ENCODE measurements around the gene CDK5RAP2. TPM values are rescaled to one million over a fixed set of nuclear protein-coding genes. Genes with fewer than 3 reads are reported as not detected.
A peak's percentile ranks its signal among the peaks of the same experiment; 100 is the strongest.

The CDK5RAP2 gene
- total and polyA plus RNA-seq, 2 donors (not counting 1 experiment from before 2014, with no cell fraction given), result 17.7 to 48.6 TPM

GRCh38 chr9:120353506-120353905, 226.5 kb downstream of the CDK5RAP2 start:
- H3K9ac ChIP-seq (ENCODE audit: insufficient read depth, low read length), result no peak overlapping the region
- no peaks in the 10 kb centered on the region for H3K4me1 ChIP-seq (ENCODE audit: control insufficient read depth, extremely low read depth, insufficient read depth, low read length)
- H4K20me1 ChIP-seq (ENCODE audit: control insufficient read depth, extremely low read depth, insufficient read depth, low read length), result no peaks in the 10 kb centered on the region
- TF ChIP-seq EZH2 (IDR thresholded peaks at IDR 0.05; ENCODE audit: low read length, missing control alignments) (no peak), CTCF (conservative IDR thresholded peaks at IDR 0.05 in 1 of 2, IDR thresholded peaks at IDR 0.05 in 1 of 2; ENCODE audit: low read depth in 1 of 2, low read length in 2 of 2) (no peak)
- H3K27me3 ChIP-seq (ENCODE audit: control insufficient read depth, insufficient read depth, low read length), result no peaks in the 10 kb centered on the region
- DNase-seq (ENCODE audit: low read depth in 2 of 2), result peak; percentile 60 to 66
- H3K4me2 ChIP-seq (ENCODE audit: extremely low read depth, insufficient read depth, low read length), result no peak overlapping the region
- H3K79me2 ChIP-seq (ENCODE audit: control insufficient read depth, insufficient read depth, low read length), result no peaks in the 10 kb centered on the region
- no peak overlapping the region for H3K27ac ChIP-seq (ENCODE audit: insufficient read depth, low read length)
- no peaks in the 10 kb centered on the region for H3K9me3 ChIP-seq (ENCODE audit: control insufficient read depth, insufficient read depth, low read depth, low read length)
- no peak overlapping the region for H3K4me3 ChIP-seq (replicated peaks in 1 of 4; ENCODE audit: control extremely low read depth in 1 of 4, insufficient read depth in 1 of 4, low read depth in 3 of 4, low read length in 4 of 4)
- H3K36me3 ChIP-seq (ENCODE audit: control insufficient read depth, insufficient read depth, low read length), result no peaks in the 10 kb centered on the region
- H2AFZ ChIP-seq (ENCODE audit: low read length), result no peak overlapping the region

- Histone ChIP-seq H2AFZ (ENCODE audit: low read length) (no peak overlapping the region), H3K4me1 (ENCODE audit: control insufficient read depth, extremely low read depth, insufficient read depth, low read length) (no peaks in the 10 kb centered on the region), H3K27me3 (ENCODE audit: control insufficient read depth, insufficient read depth, low read length) (no peaks in the 10 kb centered on the region), H4K20me1 (ENCODE audit: control insufficient read depth, extremely low read depth, insufficient read depth, low read length) (no peaks in the 10 kb centered on the region), H3K27ac (ENCODE audit: insufficient read depth, low read length) (no peak overlapping the region), H3K9me3 (ENCODE audit: control insufficient read depth, insufficient read depth, low read depth, low read length) (no peaks in the 10 kb centered on the region), H3K36me3 (ENCODE audit: control insufficient read depth, insufficient read depth, low read length) (no peaks in the 10 kb centered on the region), H3K9ac (ENCODE audit: insufficient read depth, low read length) (no peak overlapping the region), H3K4me3 (replicated peaks in 1 of 4; ENCODE audit: control extremely low read depth in 1 of 4, insufficient read depth in 1 of 4, low read depth in 3 of 4, low read length in 4 of 4) (no peak overlapping the region), H3K79me2 (ENCODE audit: control insufficient read depth, insufficient read depth, low read length) (no peaks in the 10 kb centered on the region), H3K4me2 (ENCODE audit: extremely low read depth, insufficient read depth, low read length) (no peak overlapping the region)
- DNase-seq (ENCODE audit: low read depth in 2 of 2), result no peak
- TF ChIP-seq CTCF (conservative IDR thresholded peaks at IDR 0.05 in 1 of 2, IDR thresholded peaks at IDR 0.05 in 1 of 2; ENCODE audit: low read depth in 1 of 2, low read length in 2 of 2) (no peak), EZH2 (IDR thresholded peaks at IDR 0.05; ENCODE audit: low read length, missing control alignments) (no peak)
Observed at GRCh38 chr9:120351106-120351505, 228.9 kb downstream of the CDK5RAP2 start.

- Histone ChIP-seq H3K36me3 (ENCODE audit: control insufficient read depth, insufficient read depth, low read length) (no peaks in the 10 kb centered on the region), H3K79me2 (ENCODE audit: control insufficient read depth, insufficient read depth, low read length) (no peaks in the 10 kb centered on the region), H3K27me3 (ENCODE audit: control insufficient read depth, insufficient read depth, low read length) (no peaks in the 10 kb centered on the region), H2AFZ (ENCODE audit: low read length) (no peak overlapping the region), H3K4me2 (ENCODE audit: extremely low read depth, insufficient read depth, low read length) (no peak overlapping the region), H3K4me3 (replicated peaks in 1 of 4; ENCODE audit: control extremely low read depth in 1 of 4, insufficient read depth in 1 of 4, low read depth in 3 of 4, low read length in 4 of 4) (no peak overlapping the region), H3K9ac (ENCODE audit: insufficient read depth, low read length) (no peak overlapping the region), H3K4me1 (ENCODE audit: control insufficient read depth, extremely low read depth, insufficient read depth, low read length) (no peaks in the 10 kb centered on the region), H4K20me1 (ENCODE audit: control insufficient read depth, extremely low read depth, insufficient read depth, low read length) (no peaks in the 10 kb centered on the region), H3K9me3 (ENCODE audit: control insufficient read depth, insufficient read depth, low read depth, low read length) (no peaks in the 10 kb centered on the region), H3K27ac (ENCODE audit: insufficient read depth, low read length) (no peak overlapping the region)
- TF ChIP-seq CTCF (conservative IDR thresholded peaks at IDR 0.05 in 1 of 2, IDR thresholded peaks at IDR 0.05 in 1 of 2; ENCODE audit: low read depth in 1 of 2, low read length in 2 of 2) (no peak), EZH2 (IDR thresholded peaks at IDR 0.05; ENCODE audit: low read length, missing control alignments) (no peak)
- no peak for DNase-seq (ENCODE audit: low read depth in 2 of 2)
Observed at GRCh38 chr9:120350596-120350995, 229.4 kb downstream of the CDK5RAP2 start.

Data from fibroblast of lung (primary cell).